IMR-90 (cell line): Measurements from ENCODE around the gene SPARCL1. TPM values are rescaled to one million over a fixed set of nuclear protein-coding genes. Genes with fewer than 3 reads are reported as not detected.

ENCODE experiments used
- ATAC-seq: fragments of 200-7000 bp; cut with Tn5 transposase; 2 replicates; pipeline ENCODE4 v1.9.1; 2020; ENCODE audit warnings: low read depth, mild to moderate bottlenecking, moderate library complexity
- BruUV-seq: library from RNA; stranded (reverse); fragments of 400-500 nt; replicated peaks from 2 replicates; lab custom pipeline; 2021; lab: Mats Ljungman, UMichigan
- CTCF ChIA-PET: fragments of 300-600 bp; formaldehyde crosslinking; extraction: SDS; loops from one replicate; lab custom pipeline; 2021; ENCODE audit warnings: antibody characterized with exemption; lab: Yijun Ruan, JAX
- POLR2A ChIA-PET: fragments of 300-600 bp; sonication (Branson Sonifier 250); formaldehyde crosslinking; loops from one replicate; lab custom pipeline; 2022; ENCODE audit warnings: antibody characterized with exemption; ENCODE audit not compliant: unreplicated experiment; lab: Charles Lee
- DNase-seq: peaks from one replicate; pipeline ENCODE4 v3.0.0; 2013
- H2AFZ ChIP-seq: replicated peaks from 2 replicates; pipeline ENCODE3; 2013; ENCODE audit warnings: low read length, mild to moderate bottlenecking; ENCODE audit not compliant: poor library complexity
- H2AK5ac ChIP-seq: 2 replicates; pipeline ENCODE4 v1.6.1; 2013; ENCODE audit warnings: low read depth, low read length, inconsistent platforms
- H2AK9ac ChIP-seq: replicated peaks from 2 replicates; pipeline ENCODE3; 2013; ENCODE audit warnings: mild to moderate bottlenecking, low read depth, low read length, moderate library complexity; ENCODE audit not compliant: poor library complexity
- H2BK120ac ChIP-seq: 2 replicates; pipeline ENCODE4 v1.6.1; 2013; ENCODE audit warnings: low read depth, low read length, inconsistent platforms
- H2BK15ac ChIP-seq: 3 replicates; pipeline ENCODE4 v1.6.1; 2013; ENCODE audit warnings: low read depth, low read length, inconsistent platforms
- H2BK20ac ChIP-seq: 2 replicates; pipeline ENCODE4 v1.6.1; 2013; ENCODE audit warnings: low read depth, mild to moderate bottlenecking, inconsistent platforms, low read length, moderate library complexity
- H2BK5ac ChIP-seq: 2 replicates; pipeline ENCODE4 v1.6.1; 2013; ENCODE audit warnings: mild to moderate bottlenecking, low read depth, low read length, inconsistent platforms; ENCODE audit not compliant: poor library complexity, severe bottlenecking
- H3K14ac ChIP-seq: replicated peaks from 2 replicates; pipeline ENCODE4 v1.6.1; 2013; ENCODE audit warnings: low read depth, low read length, inconsistent platforms
- H3K18ac ChIP-seq: 2 replicates; pipeline ENCODE4 v1.6.1; 2013; ENCODE audit warnings: low read depth, low read length, control low read depth
- H3K23ac ChIP-seq: 2 replicates; pipeline ENCODE4 v1.6.1; 2013; ENCODE audit warnings: low read depth, low read length, inconsistent platforms
- H3K27ac ChIP-seq: 2 replicates; pipeline ENCODE4 v1.5.1; 2013; ENCODE audit warnings: mild to moderate bottlenecking, control low read depth, low read length; ENCODE audit not compliant: insufficient read depth
- H3K27me3 ChIP-seq: 2 replicates; pipeline ENCODE4 v1.6.1; 2013; ENCODE audit warnings: low read length; ENCODE audit not compliant: control insufficient read depth, insufficient read depth
- H3K36me3 ChIP-seq: 2 replicates; pipeline ENCODE4 v1.6.1; 2013; ENCODE audit warnings: low read length, mixed read lengths; ENCODE audit not compliant: control insufficient read depth, insufficient read depth
- H3K4ac ChIP-seq: 2 replicates; pipeline ENCODE4 v1.6.1; 2013; ENCODE audit warnings: low read depth, low read length, inconsistent platforms
- H3K4me1 ChIP-seq: 2 replicates; pipeline ENCODE4 v1.6.1; 2013; ENCODE audit warnings: low read length, mixed read lengths; ENCODE audit not compliant: control insufficient read depth, insufficient read depth
- H3K4me2 ChIP-seq: 2 replicates; pipeline ENCODE4 v1.6.1; 2013; ENCODE audit warnings: low read depth, mild to moderate bottlenecking, control low read depth, low read length, moderate library complexity
- H3K4me3 ChIP-seq: 2 replicates; pipeline ENCODE4 v1.5.1; 2013; ENCODE audit warnings: low read depth, mild to moderate bottlenecking, control low read depth, low read length, moderate library complexity; ENCODE audit not compliant: insufficient read depth
- H3K56ac ChIP-seq: 2 replicates; pipeline ENCODE4 v1.6.1; 2013; ENCODE audit warnings: low read length, inconsistent platforms; ENCODE audit not compliant: insufficient read depth; ENCODE audit errors: extremely low read depth
- H3K79me1 ChIP-seq, 2 experiments: 2 replicates each; pipeline ENCODE4 v1.6.1; 2013; ENCODE audit warnings: low read length in 2 of 2, inconsistent platforms in 1 of 2, low read depth in 1 of 2
- H3K9ac ChIP-seq: 2 replicates; pipeline ENCODE4 v1.6.1; 2013; ENCODE audit warnings: low read depth, low read length, control low read depth
- H3K9me1 ChIP-seq: 2 replicates; pipeline ENCODE4 v1.6.1; 2013; ENCODE audit warnings: low read length, inconsistent platforms; ENCODE audit not compliant: insufficient read depth
- H3K9me3 ChIP-seq: 2 replicates; pipeline ENCODE4 v1.6.1; 2013; ENCODE audit warnings: low read length; ENCODE audit not compliant: control insufficient read depth, insufficient read depth
- H4K20me1 ChIP-seq: 2 replicates; pipeline ENCODE4 v1.6.1; 2013; ENCODE audit warnings: low read length, inconsistent platforms; ENCODE audit not compliant: insufficient read depth
- H4K5ac ChIP-seq: 2 replicates; pipeline ENCODE4 v1.6.1; 2013; ENCODE audit warnings: mild to moderate bottlenecking, low read depth, low read length, control low read depth
- H4K8ac ChIP-seq, 2 experiments: 2 replicates each; pipeline ENCODE4 v1.6.1; 2013; ENCODE audit warnings: low read depth in 2 of 2, low read length in 2 of 2, control low read depth in 1 of 2, inconsistent platforms in 1 of 2
- H4K91ac ChIP-seq: 2 replicates; pipeline ENCODE4 v1.6.1; 2013; ENCODE audit warnings: low read depth, low read length, inconsistent platforms; ENCODE audit not compliant: insufficient read depth
- BHLHE40 ChIP-seq: fragments of 150-350 bp; IDR thresholded peaks from 2 replicates; pipeline ENCODE4 v1.6.1; 2016; ENCODE audit warnings: mild to moderate bottlenecking, low read depth, low read length
- CEBPB ChIP-seq: IDR thresholded peaks from 2 replicates; pipeline ENCODE4 v1.6.1; 2012; ENCODE audit warnings: low read depth, low read length, improper control_type of control experiment
- CHD1 ChIP-seq: IDR thresholded peaks from 2 replicates; pipeline ENCODE4 v1.6.1; 2012; ENCODE audit warnings: low read depth, low read length, improper control_type of control experiment
- FOS ChIP-seq: fragments of 150-350 bp; IDR thresholded peaks from 2 replicates; pipeline ENCODE4 v1.6.1; 2016; ENCODE audit warnings: low read depth, low read length
- MAFK ChIP-seq: IDR thresholded peaks from 2 replicates; pipeline ENCODE4 v1.6.1; 2012; ENCODE audit warnings: low read depth, low read length, improper control_type of control experiment
- MAZ ChIP-seq: IDR thresholded peaks from 2 replicates; pipeline ENCODE4 v1.6.1; 2012; ENCODE audit warnings: low read depth, mild to moderate bottlenecking, low read length, improper control_type of control experiment, moderate library complexity, borderline replicate concordance
- MXI1 ChIP-seq: IDR thresholded peaks from 2 replicates; pipeline ENCODE4 v1.6.1; 2012; ENCODE audit warnings: low read depth, mild to moderate bottlenecking, low read length, moderate library complexity, borderline replicate concordance
- NFE2L2 ChIP-seq: fragments of 150-350 bp; IDR thresholded peaks from 2 replicates; pipeline ENCODE4 v1.6.1; 2016; ENCODE audit warnings: low read depth, mild to moderate bottlenecking, low read length
- POLR2A ChIP-seq: IDR thresholded peaks from 2 replicates; pipeline ENCODE4 v1.6.1; 2012; ENCODE audit warnings: mild to moderate bottlenecking, low read depth, low read length
- RAD21 ChIP-seq: IDR thresholded peaks from 2 replicates; pipeline ENCODE4 v1.6.1; 2012; ENCODE audit warnings: low read length, improper control_type of control experiment
- RCOR1 ChIP-seq: IDR thresholded peaks from 2 replicates; pipeline ENCODE4 v1.6.1; 2012; ENCODE audit warnings: mild to moderate bottlenecking, low read length, improper control_type of control experiment; ENCODE audit not compliant: insufficient replicate concordance
- RFX5 ChIP-seq: IDR thresholded peaks from 2 replicates; pipeline ENCODE4 v1.8.0; 2012; ENCODE audit warnings: low read depth, mild to moderate bottlenecking, low read length, moderate library complexity
- SMC3 ChIP-seq: fragments of 150-350 bp; IDR thresholded peaks from 2 replicates; pipeline ENCODE4 v1.6.1; 2016; ENCODE audit warnings: low read depth, mild to moderate bottlenecking, antibody characterized with exemption, low read length, moderate library complexity
- WGBS, 2 experiments: methylation state at CpG; one replicate each; pipeline versions ENCODE4 v1.1.5 to v1.1.7; 2013; ENCODE audit warnings: missing lambda C conversion rate in 2 of 2; ENCODE audit not compliant: insufficient read length in 1 of 2; ENCODE audit errors: extremely low coverage in 2 of 2; 5-methylcytosine and 5-hydroxymethylcytosine counted together
- dilution Hi-C: fragments of 300-500 bp; cut with HindIII; formaldehyde crosslinking; loops from one replicate; pipeline ENCODE4 v1.14.3; 2018; ENCODE audit warnings: low sequenced_read_pairs; ENCODE audit not compliant: unreplicated experiment
- in situ Hi-C: fragments of 300-500 bp; cut with MboI; formaldehyde crosslinking; loops from 3 replicates; pipeline ENCODE4 v1.14.3; 2019; ENCODE audit warnings: low sequenced_read_pairs, inconsistent platforms, mixed read lengths
- intact Hi-C: fragments of 100-400 bp; cut with micrococcal nuclease; formaldehyde crosslinking; loops from 2 replicates; pipeline ENCODE4 v1.10.0; 2022
- polyA plus RNA-seq, 3 experiments: library from polyadenylated mRNA; depleted of rRNA; stranded (reverse); fragments of >200 nt; gene quantifications; 2 replicates each; pipeline ENCODE4 v1.2.3, GENCODE V29; 2012; ENCODE audit warnings: low replicate concordance in 1 of 3
- total RNA-seq: library from RNA; depleted of rRNA; stranded (reverse); fragments of >200 nt; gene quantifications from 2 replicates; pipeline ENCODE4 v1.2.3, GENCODE V29; 2012
- TF ChIP-seq, protein P1 (sequence below): fragments of 150-350 bp; IDR thresholded peaks from 2 replicates; pipeline ENCODE4 v1.6.1; 2016; ENCODE audit warnings: low read depth, mild to moderate bottlenecking, low read length, moderate library complexity, borderline replicate concordance
- TF ChIP-seq, protein P2 (sequence below): fragments of 150-350 bp; IDR thresholded peaks from 2 replicates; pipeline ENCODE4 v1.6.1; 2017; ENCODE audit warnings: mild to moderate bottlenecking, antibody characterized with exemption, low read length, low read depth
- TF ChIP-seq, protein P3 (sequence below): conservative IDR thresholded peaks from 2 replicates; pipeline ENCODE4 v1.5.1; 2012; ENCODE audit warnings: mild to moderate bottlenecking, low read depth, low read length, improper control_type of control experiment

SPARCL1 gene
- total and polyA plus RNA-seq, 2 of the 4 experiments (the other 2 are of a cell fraction) = not detected

DNA sequence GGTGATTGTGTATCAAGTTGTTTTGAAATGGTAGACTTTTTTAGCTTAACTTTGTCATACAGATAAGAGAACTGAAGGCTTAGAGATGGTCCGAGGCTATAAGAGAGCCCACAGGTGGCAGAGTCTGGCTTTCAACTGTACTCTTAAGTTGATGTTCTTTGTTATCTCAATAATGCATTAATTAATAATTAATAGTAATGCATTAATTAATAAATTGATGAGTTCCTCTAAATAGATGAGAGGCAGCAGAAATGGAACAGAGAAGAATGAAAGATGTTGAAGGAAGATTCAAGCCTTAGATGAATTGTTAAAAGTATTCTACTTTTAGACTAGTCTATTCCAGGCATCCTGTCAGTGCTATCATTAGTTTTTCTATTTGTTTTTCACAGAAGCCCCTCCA is 84.4 kb downstream of the SPARCL1 start:
- H4K8ac ChIP-seq = no peak overlapping the region
- TF ChIP-seq MAFK (no peak), CHD1 (no peak), FOS (no peak), NFE2L2 (no peak), POLR2A (no peak), SMC3 (no peak), CEBPB (no peak), RFX5 (no peak), RAD21 (no peak), BHLHE40 (no peak), MAZ (no peak), MXI1 (no peak), RCOR1 (no peak)
- TF ChIP-seq, protein P1, sequence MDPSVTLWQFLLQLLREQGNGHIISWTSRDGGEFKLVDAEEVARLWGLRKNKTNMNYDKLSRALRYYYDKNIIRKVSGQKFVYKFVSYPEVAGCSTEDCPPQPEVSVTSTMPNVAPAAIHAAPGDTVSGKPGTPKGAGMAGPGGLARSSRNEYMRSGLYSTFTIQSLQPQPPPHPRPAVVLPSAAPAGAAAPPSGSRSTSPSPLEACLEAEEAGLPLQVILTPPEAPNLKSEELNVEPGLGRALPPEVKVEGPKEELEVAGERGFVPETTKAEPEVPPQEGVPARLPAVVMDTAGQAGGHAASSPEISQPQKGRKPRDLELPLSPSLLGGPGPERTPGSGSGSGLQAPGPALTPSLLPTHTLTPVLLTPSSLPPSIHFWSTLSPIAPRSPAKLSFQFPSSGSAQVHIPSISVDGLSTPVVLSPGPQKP = no peak
- TF ChIP-seq, protein P2, sequence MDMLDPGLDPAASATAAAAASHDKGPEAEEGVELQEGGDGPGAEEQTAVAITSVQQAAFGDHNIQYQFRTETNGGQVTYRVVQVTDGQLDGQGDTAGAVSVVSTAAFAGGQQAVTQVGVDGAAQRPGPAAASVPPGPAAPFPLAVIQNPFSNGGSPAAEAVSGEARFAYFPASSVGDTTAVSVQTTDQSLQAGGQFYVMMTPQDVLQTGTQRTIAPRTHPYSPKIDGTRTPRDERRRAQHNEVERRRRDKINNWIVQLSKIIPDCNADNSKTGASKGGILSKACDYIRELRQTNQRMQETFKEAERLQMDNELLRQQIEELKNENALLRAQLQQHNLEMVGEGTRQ = no peak
- TF ChIP-seq, protein P3, sequence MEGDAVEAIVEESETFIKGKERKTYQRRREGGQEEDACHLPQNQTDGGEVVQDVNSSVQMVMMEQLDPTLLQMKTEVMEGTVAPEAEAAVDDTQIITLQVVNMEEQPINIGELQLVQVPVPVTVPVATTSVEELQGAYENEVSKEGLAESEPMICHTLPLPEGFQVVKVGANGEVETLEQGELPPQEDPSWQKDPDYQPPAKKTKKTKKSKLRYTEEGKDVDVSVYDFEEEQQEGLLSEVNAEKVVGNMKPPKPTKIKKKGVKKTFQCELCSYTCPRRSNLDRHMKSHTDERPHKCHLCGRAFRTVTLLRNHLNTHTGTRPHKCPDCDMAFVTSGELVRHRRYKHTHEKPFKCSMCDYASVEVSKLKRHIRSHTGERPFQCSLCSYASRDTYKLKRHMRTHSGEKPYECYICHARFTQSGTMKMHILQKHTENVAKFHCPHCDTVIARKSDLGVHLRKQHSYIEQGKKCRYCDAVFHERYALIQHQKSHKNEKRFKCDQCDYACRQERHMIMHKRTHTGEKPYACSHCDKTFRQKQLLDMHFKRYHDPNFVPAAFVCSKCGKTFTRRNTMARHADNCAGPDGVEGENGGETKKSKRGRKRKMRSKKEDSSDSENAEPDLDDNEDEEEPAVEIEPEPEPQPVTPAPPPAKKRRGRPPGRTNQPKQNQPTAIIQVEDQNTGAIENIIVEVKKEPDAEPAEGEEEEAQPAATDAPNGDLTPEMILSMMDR = no peak
- no peak overlapping the region for H4K5ac ChIP-seq
- H3K4me2 ChIP-seq = no peak overlapping the region
- H3K14ac ChIP-seq = no peak overlapping the region
- intact Hi-C loops (no loop called here), in situ Hi-C loops (no loop called here), dilution Hi-C loops (no loop called here)
- no peaks in the 10 kb centered on the region for H4K20me1 ChIP-seq
- WGBS, 2 experiments = no CpG with 5 or more reads among the region's 1 CpG
- H2AFZ ChIP-seq = no peak overlapping the region
- H3K9ac ChIP-seq = no peak overlapping the region
- ChIA-PET POLR2A (no interaction called here), CTCF (no interaction called here)
- no peaks in the 10 kb centered on the region for H3K4me1 ChIP-seq
- H3K4me3 ChIP-seq = no peak overlapping the region
- no peak overlapping the region for H3K27ac ChIP-seq
- H2AK9ac ChIP-seq = no peak overlapping the region
- no peaks in the 10 kb centered on the region; a peak in 2 of 4 replicates for H3K79me1 ChIP-seq
- H3K9me1 ChIP-seq = no peaks in the 10 kb centered on the region
- H2BK120ac ChIP-seq = no peak overlapping the region
- no peak overlapping the region for H2BK15ac ChIP-seq
- H2BK5ac ChIP-seq = no peak overlapping the region
- no peaks in the 10 kb centered on the region for H3K9me3 ChIP-seq
- no peak overlapping the region for H3K18ac ChIP-seq
- ATAC-seq = no peak
- no peak overlapping the region for H2BK20ac ChIP-seq
- no peak overlapping the region for H3K56ac ChIP-seq
- peaks cover 5% of the 10 kb centered on the region for H3K36me3 ChIP-seq
- no peak overlapping the region for H2AK5ac ChIP-seq
- H4K91ac ChIP-seq = no peak overlapping the region
- H3K23ac ChIP-seq = no peak overlapping the region
- BruUV-seq = no TSS peak
- DNase-seq = no peak
- H3K4ac ChIP-seq = no peak overlapping the region
- H3K27me3 ChIP-seq = no peaks in the 10 kb centered on the region
